ENCODE data around the gene IGSF23.
"Not testable (repeated sequence)": the region's sequence is repeated elsewhere in the genome, so short reads cannot be mapped to it uniquely, and the experiment has no call there.

Gene IGSF23

DNA sequence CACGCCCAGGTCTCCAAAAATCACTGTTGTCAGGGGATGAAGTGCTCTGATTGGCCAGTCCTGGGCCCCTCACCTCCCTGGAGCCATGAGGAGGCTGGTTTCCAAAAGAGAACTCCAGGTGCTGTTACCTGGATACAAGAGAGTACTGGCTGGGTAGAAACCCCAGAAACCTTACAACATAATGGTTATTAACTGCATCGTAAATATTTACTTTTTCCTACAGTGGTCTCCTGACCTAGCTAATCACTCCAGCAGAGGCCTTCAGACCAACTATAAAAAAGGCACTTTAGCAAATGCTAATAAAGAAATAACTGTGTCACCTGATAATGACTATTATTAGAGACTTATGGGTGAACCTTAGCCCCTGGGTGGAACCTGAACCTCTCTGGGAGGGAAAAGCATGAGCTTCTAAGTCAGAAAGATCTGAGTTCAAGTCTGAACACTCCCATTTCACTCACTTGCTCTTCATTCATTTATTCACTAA, 1.5 kb upstream of the IGSF23 start:
- DNase-seq (ENCODE audit: low read depth, low spot score), result no peak

- DNase-seq (ENCODE audit: low read depth, low spot score), result no peak
Observed at GRCh38 chr19:44614313-44614712, 950 bp downstream of the IGSF23 start.

- DNase-seq (ENCODE audit: low read depth, low spot score), result no peak
Observed at GRCh38 chr19:44615863-44616247, 2.5 kb downstream of the IGSF23 start.

- DNase-seq (ENCODE audit: low read depth, low spot score), result no peak
Observed at GRCh38 chr19:44617110-44617880, 3.9 kb downstream of the IGSF23 start.

GRCh38 chr19:44618640-44619357, 5.4 kb downstream of the IGSF23 start:
- DNase-seq (ENCODE audit: low read depth, low spot score), result no peak

GRCh38 chr19:44620667-44621066, 7.3 kb downstream of the IGSF23 start:
- DNase-seq (ENCODE audit: low read depth, low spot score), result no peak

DNA sequence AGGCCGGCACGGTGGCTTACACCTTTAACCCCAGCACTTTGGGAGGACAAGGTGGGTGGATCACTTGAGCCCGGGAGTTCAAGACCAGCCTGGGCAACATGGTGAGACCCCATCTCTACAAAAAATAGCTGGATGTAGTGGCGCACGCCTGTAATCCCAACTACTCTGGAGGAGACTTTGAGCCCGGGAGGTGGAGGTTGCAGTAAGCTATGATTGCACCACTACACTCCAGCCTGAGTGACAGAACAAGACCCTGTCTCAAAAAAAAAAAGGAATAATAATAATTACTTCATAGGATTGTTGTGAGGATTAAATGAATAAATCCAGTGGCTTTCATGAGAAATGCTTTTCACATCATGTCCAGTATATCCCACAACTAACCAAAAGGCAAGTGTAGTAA, 8.0 kb downstream of the IGSF23 start:
- no peak for DNase-seq (ENCODE audit: low read depth, low spot score)

- no peak for DNase-seq (ENCODE audit: low read depth, low spot score)
Observed at GRCh38 chr19:44623080-44623479, 9.7 kb downstream of the IGSF23 start.

GRCh38 chr19:44623626-44624025, 10.3 kb downstream of the IGSF23 start:
- no peak for DNase-seq (ENCODE audit: low read depth, low spot score)

DNA sequence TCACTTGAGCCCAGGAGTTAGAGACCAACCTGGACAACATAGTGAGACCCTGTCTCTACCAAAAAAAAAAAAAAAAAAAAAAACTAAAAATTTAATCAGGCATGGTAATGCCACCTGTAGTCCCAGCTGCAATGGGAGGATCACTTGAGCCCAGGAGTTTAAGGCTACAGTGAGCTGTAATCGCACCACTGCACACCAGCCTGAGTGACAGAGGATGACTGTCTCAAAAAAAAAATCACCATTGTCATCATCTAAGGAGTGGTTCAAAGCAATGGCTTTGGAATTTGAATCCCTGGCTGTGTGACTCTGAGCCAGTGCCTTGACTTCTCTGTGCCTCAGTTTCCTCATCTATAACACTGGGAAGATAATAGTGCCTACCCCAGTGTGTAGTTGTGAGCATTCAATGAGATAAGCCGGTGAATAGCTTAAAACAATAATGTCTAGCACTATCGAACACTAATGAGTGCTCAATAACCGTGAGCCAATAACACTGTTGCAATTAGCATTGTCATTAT, 11.5 kb downstream of the IGSF23 start:
- no peak for DNase-seq (ENCODE audit: low read depth, low spot score)

- not testable (repeated sequence) for DNase-seq (ENCODE audit: low read depth, low spot score)
Observed at GRCh38 chr19:44625637-44626036, 12.3 kb downstream of the IGSF23 start.

DNA sequence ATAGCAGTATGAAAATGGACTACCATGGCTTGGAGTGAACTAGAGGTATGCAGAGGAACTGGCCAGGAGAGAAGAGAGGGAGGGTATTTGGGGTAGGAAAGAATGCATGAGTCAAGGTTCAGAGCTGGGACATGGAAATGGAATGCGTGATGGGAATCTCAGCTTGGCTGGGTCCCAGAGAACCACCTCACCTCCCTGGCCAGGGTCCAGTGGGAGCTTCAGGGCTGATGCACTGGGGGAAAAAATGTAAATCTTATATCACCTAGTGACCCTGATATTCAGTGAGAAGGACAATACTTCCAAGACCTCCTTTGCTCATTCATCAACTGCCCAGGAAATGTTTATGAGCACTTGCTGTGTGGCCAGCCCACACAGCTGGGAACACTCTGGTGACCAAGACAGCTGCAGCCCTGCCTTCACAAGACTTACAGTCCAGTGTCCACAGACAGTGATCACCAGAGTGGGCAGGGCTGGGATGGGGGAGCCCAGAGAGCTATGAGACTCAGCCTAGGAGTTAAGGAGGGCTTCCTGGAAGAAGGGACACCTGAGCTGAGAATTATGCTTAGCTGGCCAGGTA, 12.8 kb downstream of the IGSF23 start:
- DNase-seq (ENCODE audit: low read depth, low spot score), result no peak

- DNase-seq (ENCODE audit: low read depth, low spot score), result no peak
Observed at GRCh38 chr19:44627631-44628030, 14.3 kb downstream of the IGSF23 start.

GRCh38 chr19:44628793-44629192, 15.4 kb downstream of the IGSF23 start:
- no peak for DNase-seq (ENCODE audit: low read depth, low spot score)

- not testable (repeated sequence) for DNase-seq (ENCODE audit: low read depth, low spot score)
Observed at GRCh38 chr19:44631611-44632010, 18.2 kb downstream of the IGSF23 start.

DNA sequence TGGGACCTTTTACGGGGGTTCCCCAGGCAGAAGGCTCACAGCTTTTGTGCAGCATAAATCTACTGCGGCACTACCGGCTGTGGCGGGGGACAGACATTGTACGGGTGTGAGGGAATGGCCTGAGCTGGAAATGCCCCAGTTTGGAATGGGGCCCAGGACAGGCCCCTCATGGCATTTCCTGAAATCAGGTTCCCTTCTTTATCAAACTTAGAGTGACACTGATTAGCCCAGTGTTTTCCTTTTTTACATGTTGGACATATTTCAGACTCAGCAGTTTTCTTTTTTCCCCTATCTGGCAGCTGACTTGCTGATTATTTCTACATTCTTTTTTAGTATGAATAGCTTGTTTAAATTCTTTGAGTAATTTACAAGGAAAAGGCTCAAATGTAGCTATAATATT, 20.7 kb downstream of the IGSF23 start:
- not testable (repeated sequence) for DNase-seq (ENCODE audit: low read depth, low spot score)

DNA sequence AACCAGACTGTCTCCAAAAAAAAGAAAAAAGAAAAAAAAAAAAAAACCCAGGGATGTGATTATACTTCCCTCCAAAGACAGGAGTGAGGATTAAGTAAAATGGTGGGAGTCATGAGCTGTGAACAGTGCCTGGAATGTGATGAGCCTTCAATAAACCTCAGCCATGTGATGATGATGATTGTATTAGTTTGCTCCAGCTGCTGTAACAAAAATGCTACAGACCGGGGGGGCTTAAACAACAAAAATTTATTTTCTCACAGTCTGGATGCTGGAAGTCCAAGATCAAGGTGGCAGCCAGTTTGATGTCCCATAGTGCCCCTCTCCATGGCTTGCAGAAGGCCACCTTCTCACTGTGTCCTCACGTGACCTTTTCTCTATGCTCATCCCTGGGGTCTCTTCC, 21.4 kb downstream of the IGSF23 start:
- no peak for DNase-seq (ENCODE audit: low read depth, low spot score)

DNA sequence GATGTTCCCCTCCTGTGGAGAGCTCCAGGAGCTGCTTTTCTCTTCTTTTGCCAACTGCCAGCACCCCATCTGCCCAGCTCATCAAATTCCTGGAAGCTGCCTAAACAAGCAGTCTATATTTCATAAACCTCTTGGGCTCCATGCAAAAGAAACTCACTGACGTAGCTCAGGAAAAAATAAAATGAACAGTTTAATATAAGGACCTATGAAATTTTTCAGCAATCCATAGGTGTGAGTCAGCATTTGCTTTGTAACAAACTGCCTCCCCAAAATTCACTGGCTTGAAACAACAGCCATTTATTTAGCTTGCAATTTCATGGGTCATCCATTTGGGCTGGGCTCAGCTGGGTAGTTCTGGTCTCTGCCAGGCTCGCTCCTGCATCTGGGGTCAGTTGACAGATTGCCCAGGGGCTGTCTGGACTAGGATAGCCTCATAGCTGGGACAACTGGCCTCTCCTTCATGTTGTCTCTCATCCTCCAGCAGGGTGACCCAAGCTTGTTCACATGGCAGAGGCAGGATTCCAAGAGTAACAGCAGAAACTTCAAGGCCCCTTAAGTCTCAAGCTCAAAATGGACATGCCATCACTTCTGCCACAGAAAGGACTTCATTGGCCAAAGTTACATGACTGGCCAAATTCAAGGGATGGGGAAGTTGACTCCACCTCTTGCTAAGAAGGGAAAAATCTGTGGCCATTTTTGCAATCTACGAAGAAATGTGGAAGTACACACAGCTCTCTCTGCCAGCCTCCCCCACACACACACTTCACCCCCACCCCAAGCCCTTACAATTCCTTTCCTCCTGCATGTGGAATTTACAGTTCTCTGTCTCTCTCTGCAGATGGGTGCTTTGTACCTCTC, 22.4 kb downstream of the IGSF23 start:
- no peak for DNase-seq (ENCODE audit: low read depth, low spot score)

GRCh38 chr19:44636439-44637389, 23.4 kb downstream of the IGSF23 start:
- DNase-seq (ENCODE audit: low read depth, low spot score), result no peak

GRCh38 chr19:44637390-44637764, 24.0 kb downstream of the IGSF23 start:
- DNase-seq (ENCODE audit: low read depth, low spot score), result no peak

Measured in activated CD4-positive, CD25-positive, alpha-beta regulatory T cell treated with anti-CD3 and anti-CD28 coated beads, Interleukin-2, amount 50 U/mL, for 16 hours (primary cell).